GM18517 (cell line): Measurements from ENCODE around the gene TMEM143.
"Not testable (repeated sequence)": the region's sequence is repeated elsewhere in the genome, so short reads cannot be mapped to it uniquely, and the experiment has no call there.

Source experiments
- ATAC-seq: cut with Tn5 transposase; IDR thresholded peaks from one replicate; pipeline ENCODE4 v1.9.1; 2021; ENCODE audit warnings: mild to moderate bottlenecking, moderate library complexity; ENCODE audit not compliant: unreplicated experiment

Gene TMEM143

DNA sequence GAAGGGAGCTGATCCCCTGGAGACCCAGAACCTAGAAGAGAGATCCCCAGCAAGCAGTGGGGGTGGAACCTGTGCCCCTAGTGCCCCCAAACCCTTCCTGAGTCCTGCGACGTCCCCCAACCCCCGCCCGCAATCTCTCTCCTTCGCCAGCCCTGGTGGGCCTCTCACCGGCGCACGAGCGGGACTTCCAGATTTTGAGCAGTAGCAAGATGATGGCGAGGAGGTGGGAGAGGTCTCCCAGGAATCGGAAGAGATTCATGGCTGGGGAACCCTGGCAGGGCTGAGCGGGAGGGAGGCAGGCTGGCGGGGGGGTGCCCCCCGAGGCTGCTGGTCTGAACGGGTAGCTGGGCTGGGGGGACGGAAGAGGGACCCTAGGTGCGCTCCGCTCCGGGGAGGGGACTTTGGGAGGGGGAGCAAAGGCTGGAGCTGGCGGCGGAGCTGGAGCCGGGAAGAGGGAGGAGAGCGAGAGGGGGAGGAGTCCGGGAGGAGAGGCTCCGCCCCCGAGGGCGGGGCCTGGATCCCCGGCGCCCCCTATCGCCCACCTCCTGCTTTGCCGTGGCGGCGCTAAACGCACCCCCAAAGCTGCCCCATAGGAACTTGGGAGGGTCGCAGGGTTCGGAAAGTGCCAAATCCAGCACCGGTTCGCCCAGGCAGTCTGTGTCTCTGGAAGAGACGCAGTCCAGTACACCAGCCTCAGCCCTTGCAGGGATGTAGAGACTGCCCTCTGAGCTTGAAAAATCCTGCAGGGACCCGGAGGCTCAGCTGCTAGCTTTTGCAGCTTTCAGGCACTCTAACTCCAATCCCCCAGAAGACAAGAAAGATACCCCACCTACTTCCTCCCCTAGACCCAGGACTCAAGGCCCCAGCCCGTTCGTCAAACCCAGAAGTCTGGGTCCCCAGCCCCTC, 27.6 kb upstream of the TMEM143 start, which contains the start of gene KDELR1:
KDELR1 (minus strand) TSS at position 452 of the 906 bp plus-strand sequence; CDS start at position 259, 193 bp downstream.
- ATAC-seq, result peak; percentile 56

DNA sequence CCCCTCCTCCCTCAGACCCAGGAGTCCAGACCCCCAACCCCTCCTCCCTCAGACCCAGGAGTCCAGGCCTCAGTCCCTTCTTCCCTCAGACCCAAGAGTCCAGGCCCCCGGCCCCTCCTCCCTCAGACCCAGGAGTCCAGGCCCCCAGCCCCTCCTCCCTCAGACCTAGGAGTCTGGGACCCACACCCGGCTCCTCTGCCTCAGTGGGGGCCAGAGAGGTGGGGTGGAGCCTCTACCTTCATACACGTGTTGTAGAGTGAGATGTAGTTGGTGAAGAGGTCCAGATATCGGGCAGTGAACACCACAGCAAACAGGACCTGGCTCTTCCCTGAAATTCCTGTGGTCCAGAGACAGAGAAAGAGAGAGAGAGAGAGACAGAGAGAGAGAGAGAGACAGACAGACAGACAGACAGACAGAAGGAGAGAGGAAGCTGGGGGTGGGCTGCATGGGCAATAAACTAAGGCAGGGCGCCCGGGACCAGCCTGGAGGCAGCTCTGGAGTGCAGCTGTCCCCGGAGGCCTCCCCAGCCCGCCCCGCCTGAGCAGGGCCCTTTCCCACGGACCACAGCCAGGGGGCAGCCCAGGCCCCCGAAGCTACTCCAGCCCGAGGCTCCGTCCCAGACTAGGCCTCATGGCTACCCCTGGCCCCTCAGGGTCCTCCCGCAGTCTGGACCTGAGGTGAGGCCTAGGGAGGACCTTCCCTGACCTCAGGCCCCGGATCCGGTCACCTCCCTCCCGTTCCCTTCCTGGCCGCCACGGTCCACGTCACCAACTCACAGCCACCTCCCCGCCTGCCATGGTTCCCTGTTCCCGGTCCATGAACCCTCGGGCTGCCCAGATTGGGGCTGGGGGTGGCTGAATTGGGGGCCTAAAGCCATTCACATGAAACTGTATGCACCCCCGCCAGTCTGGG, 26.7 kb upstream of the TMEM143 start:
- no peak for ATAC-seq

DNA sequence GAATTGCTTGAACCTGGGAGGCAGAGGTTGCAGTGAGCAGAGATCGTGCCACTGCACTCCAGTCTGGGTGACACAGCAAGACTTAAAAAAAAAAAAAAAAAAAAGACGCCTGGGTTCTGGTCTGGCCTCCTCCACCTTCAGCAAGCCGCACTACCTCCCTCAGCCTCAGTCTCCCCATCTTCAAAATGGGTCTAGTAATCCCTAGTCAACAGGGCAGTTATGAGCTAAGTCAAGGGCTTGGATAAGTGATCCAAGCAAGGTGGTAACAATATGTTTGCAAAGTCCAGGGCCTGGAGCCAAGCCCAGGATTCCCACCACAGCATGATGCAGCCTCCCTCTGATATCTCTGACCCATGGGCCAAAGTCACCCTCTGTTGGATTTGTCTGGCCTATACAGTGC, 23.2 kb upstream of the TMEM143 start:
- no peak for ATAC-seq

DNA sequence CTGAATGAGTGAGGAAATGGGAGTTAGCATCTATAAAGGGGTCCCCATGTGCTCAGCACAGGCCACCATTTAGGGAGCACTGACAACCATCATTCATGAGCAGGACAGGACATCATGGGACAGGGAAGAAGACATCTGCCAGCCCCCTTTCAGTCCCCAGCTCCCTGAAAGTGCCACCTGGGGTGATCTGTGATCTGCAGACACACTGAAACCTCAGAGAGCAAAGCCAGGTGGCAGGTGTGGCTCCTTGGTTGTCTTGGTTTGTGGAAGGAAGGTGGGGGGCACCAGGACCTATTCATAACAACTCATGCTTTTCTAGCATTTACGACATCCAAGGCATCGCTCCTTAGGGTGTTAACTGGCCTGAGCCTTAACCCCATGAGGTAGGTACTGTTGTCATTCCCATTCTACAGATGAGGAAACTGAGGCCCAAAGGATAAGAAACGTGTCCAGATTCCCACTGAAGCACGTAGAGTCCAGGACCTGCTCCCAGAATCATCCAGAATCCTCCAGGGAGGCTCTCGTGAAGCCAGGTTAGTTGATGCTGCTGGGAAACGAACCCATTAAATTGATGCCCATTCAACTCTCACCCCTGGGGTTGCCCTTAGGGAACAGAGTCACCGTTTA, 21.8 kb upstream of the TMEM143 start:
- ATAC-seq, result no peak

DNA sequence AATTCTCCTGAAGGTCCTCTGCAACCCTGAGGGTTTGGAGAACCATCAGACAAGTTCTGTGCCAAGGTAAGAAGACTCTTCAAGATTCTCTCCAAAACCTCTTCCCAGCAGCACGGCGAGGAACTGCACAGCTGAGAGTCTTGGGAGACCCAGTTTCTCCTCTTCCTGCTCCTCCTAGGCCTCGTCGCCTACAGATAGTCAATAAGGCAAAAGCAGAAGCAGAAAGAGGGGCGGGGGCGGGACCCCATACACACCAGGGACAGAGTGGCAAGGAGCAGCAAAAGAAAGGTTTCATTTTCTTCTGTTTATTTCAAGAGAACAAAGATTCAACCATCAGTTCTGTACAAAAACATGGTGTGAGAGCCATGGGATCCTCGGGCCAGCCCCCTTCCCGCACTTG, 18.5 kb upstream of the TMEM143 start:
- ATAC-seq, result no peak

DNA sequence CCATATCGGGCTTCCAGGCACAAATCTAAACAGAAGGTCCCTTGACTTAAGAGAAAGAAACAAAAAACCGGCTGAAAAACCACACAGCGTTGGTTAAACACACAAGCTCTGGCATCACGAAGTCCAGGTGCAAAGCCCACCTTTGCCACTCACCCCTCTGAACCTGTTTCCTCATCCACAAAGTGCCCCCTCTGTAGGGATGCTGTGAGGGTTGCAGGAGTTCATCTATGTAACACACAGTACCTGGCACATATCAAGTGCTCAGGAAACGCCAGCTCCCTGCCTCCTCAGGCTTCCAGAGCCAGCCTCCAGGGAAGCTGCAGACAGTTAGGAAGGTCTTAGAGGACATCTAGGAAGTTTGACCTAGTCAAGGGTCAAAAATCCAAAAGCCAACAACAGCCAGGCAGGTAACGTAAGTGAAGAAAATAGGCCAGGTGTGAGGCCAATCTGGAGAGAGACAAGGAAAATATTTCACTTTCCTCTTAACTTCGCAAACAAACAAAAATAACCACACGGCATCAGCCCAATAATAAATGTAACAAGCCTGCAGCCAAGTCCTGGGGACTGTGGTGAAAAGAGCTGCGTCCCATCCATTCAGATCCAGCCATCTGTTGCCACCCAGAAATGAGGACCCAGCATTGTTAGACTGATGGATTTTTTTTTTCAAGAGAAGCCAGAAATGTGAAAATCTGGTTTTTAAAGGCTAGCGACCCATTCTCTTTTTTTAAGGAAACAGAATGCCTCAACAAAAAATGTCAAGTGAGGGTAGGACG, 17.6 kb upstream of the TMEM143 start:
- ATAC-seq, result no peak

DNA sequence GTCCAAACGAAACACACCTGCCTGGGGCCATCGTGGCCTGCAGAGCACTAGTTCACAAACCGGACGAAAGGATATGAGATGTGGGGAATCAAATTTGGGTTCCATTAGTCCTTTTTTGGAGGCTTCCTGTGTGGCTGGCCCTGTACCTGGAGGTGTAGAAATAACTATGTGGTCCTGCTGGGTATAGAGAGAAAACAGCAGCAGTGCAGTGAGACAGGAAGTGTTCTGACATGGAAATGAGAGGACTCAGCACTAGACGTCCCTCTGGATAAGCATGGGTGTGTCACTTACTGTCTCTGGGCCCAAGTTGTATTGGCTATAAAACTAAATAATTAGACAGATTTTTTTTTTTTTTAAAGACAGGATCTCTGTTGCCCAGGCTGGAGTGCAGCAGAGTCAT, 15.3 kb upstream of the TMEM143 start:
- no peak for ATAC-seq

DNA sequence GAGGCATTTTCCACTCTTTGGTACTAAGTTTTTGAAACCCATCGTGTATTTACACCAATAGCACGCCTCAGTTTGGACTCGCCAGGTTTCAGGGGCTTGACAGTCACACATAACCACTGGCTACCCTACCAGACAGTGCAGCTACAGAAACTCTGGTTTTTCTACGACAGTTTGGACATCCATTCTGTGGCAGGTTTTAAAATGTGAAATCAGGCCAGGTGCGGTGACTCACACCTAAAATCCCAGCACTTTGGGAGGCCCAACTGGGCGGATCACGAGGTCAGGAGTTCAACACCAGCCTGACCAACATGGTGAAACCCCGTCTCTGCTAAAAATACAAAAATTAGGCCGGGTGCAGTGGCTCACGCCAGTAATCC, 14.4 kb upstream of the TMEM143 start:
- no peak for ATAC-seq

DNA sequence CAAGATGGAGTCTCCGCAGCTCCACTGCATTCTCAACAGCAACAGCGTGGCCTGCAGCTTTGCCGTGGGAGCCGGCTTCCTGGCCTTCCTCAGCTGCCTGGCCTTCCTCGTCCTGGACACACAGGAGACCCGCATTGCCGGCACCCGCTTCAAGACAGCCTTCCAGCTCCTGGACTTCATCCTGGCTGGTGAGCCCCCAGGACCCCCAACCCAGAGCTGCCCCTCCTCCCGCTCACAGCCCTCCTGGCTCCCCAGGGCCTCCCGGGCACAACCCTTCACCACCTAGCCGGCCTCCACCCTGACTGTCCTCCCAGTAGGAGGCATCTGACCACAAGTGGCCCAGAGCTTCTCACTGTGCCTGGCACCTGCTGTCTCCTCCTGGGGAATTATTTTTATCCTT, 9.8 kb upstream of the TMEM143 start:
- ATAC-seq, result no peak

DNA sequence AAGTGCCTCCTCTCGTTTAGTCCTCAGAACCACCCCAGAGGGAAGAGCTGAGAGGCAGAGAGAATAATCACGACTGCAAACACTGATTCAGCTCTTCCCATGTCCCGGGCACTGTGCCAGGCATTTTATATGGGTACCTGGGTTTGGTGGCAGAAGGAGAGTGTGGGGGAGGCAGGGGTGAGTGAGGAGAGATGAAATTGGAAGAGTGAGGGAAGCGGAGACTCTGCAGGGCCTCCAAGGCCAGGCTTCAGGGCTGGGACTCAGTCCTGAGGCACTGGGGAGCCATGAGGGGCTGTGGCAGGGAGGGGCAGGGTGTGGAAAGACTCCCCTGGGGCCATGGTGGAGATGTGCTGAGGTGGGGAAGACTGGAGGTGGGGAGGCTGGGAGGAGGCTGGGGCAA, 9.2 kb upstream of the TMEM143 start:
- no peak for ATAC-seq

DNA sequence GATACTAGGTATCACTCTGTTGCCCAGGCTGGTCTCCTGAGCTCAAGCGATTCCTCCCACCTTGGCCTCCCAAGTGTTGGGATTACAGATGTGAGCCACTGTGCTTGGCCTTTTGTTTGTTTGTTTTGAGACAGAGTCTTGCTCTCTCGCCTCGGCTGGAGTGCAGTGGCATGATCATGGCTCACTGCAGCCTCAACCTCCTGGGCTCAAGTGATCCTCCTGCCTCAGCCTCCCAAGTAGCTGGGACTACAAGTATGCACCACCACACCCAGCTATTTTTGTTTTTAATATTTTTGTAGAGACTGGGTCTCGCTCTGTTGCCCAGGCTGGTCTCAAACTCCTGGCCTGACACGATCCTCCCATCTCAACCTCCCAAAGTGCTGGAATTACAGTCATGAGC, 8.0 kb upstream of the TMEM143 start:
- not testable (repeated sequence) for ATAC-seq

DNA sequence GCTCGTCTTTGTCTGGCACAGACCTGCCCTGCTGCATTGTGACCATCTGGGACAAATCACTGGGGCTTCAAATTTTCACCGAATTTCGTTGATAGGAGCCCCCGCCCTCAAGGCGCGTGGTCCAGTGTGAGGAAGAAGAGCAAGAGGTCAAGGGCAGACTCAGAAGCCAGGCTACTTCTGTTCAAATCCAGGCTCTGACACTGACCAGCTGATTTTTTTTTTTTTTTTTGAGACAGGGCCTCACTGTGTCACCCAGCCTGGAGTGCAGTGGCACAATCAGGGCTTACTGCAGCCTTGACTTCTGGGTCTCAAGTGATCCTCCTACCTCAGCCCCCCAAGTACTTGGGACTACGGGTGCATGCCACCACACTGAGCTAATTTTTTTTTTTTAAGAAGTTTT, 7.6 kb upstream of the TMEM143 start:
- no peak for ATAC-seq

DNA sequence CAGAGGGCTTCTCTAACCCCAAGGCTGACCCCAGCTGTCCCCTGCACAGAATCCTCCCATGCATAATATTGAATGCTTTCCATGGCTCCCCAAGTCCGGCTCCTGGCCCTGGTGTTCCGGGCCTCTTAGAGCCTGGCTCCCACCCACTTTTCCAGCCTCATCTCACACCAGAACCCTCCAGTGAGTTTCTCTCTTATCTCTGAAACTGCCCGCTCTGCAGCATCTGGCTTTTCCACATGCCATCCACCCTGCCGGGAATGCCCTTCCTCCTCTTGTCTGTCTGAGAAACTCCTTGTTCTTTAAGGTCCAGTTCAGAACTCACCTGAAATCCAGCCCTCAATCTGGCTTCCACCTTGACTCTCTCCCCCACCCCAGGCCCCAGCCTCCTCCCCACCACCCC, 7.2 kb upstream of the TMEM143 start:
- ATAC-seq, result no peak

DNA sequence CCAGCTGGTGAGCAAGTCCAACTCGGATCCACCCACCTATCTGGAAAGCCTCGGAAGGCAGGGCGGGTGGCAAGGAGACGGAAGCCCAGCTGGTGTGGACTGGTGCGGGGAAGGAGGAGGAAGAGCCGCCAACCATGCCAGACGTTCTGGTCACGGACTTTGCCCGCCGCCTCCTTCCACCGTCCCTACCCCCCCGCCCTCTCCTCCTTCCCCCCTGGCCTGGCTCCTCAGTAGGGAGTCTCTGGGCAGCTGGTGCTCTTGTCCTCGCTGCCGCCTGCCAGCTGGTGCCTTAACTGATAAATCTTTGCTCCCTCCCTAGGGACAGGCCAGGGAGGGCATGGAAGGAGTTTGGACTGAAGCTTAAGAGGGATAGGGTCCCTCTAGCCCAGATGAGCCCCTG, 5.2 kb upstream of the TMEM143 start:
- no peak for ATAC-seq

DNA sequence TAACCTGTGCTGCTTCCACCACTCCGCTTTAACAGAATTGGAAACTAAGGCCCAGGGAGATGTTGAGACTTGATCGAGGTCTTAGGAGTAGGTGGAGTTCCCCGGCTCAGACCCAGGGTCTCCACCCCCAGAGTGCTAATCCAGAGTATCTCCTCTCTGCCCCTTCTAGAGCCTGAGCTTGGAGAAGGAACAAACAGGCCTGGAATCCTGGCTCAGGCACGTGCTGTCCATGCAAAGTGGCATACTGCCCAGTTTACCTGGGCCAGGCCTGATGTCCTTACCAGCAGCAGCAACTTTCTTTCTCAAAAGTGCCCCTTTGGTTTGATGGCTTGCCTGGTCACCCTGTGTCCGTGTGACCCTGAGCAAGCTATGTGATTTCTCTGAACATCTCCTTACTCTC, 4.1 kb upstream of the TMEM143 start:
- ATAC-seq, result no peak

DNA sequence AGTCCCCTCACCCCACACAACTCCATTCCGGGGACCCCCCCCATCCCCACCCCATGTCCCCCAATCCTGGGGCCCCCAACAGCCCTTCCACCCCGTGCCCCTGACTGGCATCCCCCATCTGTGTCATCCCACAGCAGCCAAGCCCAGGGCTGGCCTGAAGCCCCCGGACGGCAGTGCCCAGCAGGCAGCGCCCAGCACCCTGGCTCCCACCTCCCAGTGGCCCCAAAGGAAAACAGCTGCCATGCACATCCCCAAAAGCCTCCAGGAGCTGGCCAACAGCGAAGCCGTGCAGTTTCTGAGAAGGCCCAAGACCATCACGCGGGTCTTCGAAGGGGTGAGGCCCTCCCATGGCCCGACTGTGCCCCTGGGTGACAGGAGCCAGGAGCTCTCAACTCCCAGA, 1.9 kb upstream of the TMEM143 start:
- ATAC-seq, result no peak

DNA sequence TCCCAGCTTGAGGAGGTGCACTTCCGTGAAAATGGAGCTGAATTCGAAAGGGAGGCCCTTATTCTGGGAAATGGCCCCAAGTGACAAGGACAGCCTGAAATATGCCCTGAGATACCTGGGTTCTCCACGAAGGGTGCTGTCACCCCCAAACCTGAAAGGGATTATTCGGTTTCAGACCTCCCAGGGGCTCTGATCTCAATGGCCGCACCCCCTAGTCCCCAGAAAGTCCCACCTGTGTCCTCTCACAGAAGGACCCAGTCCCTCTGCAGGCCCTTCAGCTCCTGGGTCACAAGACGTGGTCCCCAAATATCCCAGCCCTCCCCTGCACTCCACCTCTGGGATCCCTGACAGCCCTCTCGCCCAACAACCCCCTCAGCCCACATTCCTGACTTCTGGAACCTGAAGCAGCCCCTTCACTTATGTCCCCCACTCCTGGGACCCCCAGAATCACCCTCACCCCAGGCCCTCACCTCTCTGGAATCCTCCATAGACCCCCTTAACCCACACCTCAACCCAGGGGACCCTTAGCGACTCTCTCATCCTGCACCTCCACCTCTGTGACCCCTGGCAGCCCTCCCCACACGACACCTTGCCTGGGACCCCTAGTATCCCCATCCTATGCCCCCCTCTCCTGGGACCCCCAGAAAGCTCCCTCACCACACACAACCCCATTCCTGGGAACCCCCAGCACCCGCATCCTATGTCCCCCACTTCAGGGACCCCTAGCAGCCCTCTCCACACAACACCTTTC, 1.0 kb upstream of the TMEM143 start:
- no peak for ATAC-seq

DNA sequence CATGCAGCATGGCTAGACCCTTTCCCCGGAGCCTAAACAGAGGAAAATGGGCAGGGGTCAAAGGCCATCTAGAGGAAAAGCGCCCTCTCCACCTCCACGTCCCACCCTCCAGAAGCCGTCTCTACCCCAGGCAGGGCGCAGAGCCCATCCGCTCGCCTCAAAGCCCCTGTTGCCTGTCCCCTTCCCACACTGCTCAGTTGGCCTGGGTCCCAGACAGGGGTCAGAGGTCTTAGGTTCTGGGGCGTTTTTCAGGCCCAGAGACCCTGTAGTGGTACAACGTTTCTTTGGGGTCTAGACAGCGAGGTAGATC, 285 bp downstream of the TMEM143 start:
- peak; percentile 4 for ATAC-seq

DNA sequence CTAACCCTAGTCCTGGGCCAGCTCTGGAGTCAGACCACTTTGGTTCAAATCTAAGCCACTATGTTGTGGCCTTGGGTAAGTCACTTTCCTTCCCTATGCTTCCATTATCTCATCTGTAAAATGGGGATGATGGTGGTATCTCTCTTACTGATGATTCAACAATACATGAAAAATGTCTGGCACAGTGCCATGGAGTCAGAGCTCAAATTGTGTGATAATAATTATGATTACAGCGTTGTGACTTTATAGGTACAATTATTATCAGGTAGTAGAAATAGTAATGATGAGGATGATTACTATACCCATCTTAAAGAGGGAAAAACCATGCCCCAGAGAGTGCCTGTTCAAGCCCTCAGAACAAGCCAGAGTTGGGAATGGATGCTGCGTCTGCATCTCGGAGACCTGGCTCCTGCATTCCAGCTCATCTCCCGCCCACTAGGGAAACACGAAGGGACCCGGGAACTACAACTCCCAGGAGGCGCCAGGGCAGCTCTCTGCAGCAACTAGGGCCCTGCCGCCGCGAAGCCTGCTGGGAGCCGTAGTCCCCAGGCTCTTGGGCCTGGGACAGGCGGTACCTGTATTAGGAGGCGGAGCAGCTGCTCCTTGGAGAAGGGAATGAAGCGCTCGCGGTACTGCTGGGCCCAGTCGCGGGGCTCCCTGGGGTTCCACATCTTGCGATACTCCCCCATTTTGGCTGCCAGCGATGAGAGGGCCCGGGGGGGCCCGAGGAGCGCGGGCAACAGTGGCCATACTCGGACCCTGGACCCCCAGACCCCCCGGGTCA, 832 bp downstream of the TMEM143 start:
- ATAC-seq, result peak; percentile 32
